HG03139 (cell line): Measurements from ENCODE around the gene RYR3.

ENCODE experiments used
- ATAC-seq: cut with Tn5 transposase; IDR thresholded peaks from one replicate; pipeline ENCODE4 v1.9.1; 2021; ENCODE audit not compliant: unreplicated experiment

Gene RYR3

DNA sequence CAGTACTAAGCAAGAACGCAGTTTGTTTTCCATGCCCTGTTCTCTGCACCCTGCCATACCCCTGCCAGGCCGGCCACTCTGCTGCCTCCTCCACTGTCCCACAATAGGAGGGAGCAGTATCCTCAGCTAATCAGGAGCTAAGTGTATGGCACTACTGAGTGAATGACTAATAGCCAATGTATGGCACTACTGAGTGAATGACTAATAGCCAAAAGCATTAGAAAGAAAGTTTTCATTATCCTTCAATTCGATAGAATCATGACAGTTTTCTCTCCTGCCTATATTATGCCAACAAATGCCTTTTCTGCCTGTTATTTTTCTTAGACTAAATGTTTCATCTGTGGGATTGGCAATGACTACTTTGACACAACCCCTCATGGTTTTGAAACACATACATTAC is 550.0 kb downstream of the RYR3 start:
- no peak for ATAC-seq

DNA sequence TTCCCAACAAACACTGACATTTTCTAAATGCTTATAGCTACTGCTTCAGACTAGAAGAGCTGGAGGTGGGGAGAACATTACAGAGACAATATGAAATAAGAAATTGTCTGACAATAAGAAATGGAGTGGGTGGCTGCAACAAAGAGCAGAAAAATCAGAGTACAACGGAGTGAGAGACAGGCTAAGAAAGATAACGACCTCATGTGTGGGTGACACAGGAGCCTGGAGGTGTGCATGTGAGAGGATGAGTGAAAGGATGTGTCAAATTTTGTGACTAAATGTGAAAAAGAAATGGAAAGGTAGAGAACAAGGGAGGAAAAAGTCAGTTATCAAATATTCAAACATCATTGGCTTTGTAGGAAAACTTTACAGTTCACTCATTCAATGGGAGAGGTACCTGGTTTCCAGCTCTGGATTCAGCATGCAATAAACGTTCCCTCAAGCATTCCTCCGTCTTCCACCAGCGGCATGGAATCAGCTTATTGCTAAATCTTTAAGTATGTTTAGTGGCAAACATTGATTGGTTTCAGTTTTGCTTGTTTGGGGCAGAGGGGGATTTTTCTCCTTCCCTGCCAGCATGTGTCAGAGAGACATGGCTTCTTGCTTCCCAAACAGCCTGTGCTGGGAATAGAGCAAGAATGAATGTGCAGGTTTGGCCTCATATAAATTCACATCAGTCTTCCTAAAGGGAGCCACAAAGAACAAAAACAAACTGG is 553.8 kb downstream of the RYR3 start:
- ATAC-seq, result no peak

DNA sequence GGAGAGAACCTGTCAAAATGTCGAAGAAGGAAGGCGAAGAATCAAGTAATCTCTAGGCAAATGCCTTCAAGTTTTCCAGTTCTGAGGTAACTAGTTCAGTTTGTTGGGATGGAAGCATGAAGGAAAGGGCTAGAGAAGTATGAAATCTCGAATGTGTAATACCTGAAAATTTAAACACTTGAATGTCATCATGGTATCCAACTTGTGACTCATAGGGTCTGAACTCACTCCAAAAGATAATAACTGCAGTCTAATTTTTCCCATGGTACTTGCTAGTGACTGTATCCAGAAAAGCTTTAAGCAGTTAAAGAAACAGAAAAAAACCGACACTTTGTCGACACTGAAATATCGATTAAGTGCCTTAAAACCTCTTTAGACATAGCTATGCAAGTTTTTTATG is 554.6 kb downstream of the RYR3 start:
- no peak for ATAC-seq

DNA sequence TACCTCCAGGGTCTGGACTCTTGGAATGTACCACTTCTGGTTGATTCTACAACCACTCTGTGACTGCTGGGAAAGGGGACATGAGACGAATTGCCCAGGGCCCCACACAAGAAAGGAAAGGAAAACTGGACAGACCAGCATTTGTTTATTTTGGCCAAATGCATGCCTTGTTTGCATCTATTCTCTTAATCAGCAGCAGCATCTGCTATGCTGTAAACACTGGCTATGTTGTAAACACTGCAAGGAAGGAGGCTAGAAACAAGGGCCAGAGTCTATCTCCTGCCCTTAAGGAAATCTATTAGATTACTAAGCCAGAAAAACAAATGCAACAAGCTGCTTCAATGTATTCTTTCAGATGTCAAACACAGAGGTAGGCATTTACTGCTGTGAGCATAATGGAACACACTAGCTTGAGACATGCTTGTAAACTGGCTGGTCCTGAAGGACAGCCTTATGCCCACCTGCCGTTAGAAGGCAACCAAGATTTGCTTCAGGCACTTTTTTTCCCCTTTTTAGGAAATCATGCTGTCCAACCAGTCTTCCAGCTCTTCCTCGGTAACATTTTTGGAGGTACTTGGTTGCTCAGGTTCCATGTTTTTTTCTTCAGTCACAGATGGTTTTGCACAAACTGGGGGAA is 555.5 kb downstream of the RYR3 start:
- ATAC-seq, result no peak

DNA sequence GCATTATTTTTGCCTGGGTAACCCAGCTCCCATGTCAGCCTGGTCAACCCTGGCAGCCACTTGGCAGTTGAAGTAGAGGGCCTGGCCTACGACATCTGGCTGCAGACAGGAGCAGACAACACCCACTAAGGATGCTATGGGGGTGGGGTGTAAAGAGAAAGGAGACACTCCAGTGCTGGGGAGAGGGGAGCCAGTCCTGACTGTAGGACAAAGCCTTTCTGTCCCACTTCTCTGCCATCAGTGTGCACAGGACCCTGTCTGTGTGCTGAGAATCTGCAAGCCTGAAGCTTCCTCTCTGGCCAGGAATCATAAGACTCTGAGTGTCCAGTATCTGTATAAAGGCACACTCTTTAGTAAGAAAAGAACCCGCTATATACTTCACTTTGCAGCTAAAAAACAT is 561.2 kb downstream of the RYR3 start:
- no peak for ATAC-seq

DNA sequence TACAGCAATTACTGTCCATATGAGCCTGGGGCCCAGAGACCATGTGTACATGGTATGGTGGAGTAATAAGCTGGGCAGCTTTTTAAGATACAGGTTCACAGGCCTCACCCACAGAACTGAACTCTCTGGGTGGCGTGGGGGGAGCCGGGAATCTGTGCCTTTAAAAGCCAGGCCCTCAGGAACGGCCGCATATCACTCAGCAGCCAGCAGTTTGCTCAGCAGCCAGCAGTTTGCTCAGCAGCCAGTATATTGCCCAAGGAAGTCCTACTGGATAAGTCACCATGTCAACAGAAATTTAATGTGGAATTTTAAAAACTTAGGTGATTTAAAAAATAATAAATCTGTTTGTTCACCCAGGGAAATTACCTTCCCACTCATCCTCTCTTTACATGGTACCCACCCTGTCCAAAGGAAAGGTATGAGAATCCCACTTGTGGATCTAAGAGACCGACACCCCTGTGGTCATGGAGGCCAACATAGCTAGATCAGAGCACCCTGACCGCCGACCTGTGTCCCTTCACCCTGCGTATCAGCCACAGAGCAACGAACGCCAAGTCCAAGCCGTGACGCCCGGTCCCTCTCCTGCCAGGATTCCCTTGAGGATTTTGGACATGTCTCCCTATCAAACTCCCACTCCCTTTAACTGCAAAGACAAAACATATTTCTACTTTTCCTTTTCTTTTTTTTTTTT is 561.8 kb downstream of the RYR3 start:
- no peak for ATAC-seq

DNA sequence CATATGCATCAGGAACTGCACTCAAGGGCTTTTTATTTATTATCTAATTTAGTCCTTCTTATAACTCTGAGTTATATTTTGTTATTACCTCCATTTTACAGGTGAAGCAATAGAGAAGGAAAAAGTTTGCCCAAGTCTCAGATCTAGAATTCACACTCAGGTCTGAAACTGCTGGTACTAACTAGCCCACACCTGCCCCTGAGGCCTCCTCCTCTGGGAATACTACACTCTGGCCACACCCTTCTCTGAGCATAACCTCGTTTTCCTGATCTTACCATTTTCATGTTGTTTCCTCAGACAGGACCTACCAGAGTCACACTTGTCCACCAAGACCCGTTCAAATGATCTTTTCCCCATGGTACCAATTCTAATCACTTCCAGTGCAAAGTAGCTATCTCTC is 563.4 kb downstream of the RYR3 start:
- no peak for ATAC-seq

DNA sequence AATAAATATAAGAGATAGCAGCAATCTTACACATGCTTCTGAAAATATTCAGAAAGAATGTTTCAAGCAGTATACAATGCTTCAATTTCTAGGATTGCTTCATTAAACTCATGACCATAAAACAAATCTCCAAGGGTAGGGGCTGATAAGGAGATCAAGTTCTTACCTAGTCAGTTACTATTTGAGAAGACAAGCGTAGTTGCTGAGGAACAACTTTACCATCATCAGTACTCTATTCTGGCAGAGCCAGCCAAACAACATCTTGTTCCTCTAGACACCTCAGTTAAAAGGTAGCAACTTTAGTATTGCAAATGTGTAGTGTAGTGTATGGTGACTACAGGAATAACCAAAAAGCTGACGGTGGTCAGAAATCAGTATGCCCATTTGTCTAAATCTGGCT is 572.2 kb downstream of the RYR3 start:
- ATAC-seq, result no peak

DNA sequence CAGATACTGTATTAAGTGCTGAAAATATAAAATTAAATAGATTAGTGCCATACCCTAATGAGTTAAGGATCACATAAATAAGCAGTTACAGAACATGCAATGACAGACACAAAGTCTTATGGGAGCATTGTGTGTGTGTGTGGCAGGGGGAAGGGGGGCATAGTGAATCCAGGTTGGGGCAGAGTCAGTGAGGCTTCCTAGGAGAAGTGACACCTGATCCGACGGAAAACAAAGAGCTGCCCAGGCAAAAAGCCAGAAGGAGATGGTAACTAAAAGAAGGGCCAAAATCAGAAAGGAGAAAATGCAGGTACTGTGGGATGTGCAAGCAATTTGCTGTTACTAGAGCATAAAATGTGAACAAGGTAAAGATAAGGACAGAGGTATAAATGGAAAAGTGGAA is 577.4 kb downstream of the RYR3 start:
- no peak for ATAC-seq

DNA sequence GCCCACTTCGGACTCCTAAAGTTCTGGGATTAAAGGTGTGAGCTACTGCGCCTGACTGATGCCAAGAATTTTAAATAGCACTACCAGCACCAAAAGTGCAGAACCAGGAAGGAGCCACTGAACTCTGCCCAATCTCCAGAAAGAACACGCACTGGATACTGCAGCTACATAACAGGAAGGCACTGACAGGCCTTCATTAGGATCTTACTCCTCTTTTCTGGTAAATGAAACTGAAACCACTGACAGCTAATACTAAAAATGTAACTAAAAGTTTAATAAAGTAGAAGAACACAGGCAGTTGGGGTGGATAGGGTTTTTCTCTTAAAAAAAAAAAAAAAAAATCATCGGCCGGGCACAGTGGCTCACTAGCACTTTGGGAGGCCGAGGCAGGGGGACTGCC is 583.4 kb downstream of the RYR3 start:
- ATAC-seq, result no peak

DNA sequence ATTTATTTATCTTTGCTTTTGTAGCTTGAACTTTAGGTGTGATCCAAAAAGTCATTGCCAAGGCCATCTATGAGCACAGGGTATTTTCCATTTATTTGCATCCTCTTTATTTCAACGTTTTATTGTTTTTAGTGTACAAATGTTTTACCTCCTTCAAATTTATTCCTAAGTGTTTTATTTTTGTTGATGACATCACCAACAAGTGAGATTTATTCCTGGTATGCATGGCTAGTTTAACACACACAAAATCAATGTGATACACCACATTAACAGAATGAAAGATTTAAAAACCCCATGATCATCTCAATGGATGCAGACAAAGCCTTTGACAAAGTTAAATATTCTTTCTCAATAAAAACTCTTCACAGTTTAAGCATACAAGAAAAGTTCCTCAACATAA is 591.3 kb downstream of the RYR3 start:
- ATAC-seq, result no peak

DNA sequence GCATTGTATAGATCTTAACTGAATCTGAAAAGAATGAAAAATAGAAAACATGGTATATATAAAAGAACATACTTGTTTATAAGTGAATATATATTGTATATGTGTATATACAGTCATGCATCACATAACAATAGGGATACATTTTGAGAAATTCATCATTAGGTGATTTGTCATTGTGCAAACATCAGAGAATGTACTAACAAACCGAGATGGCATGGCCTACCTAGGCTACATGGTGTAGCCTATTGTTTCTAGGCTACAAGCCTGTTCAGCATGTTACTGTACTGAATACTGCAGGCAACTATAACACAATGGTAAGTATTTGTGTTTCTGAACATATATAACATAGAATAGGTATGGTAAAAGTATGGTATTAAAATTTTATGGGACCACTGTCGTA is 592.9 kb downstream of the RYR3 start:
- ATAC-seq, result no peak

DNA sequence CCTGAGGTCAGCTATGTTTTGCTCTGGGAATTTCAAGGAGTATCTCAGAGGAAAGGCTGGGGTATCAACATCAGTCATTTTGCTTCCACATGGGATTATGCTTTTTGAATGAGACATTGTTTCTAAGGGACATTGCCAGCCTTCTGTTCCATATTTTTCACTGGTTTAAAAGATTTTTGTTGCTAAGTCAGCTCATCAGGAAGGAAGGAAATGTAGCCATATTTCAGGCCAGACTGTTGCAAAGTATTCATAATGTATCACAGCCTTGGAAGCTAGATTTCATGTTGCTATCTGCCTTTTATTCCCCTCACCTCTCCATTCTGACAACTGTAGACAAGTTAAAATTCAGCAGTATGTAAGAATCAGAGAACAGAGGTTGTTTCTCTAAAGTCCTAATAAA is 596.6 kb downstream of the RYR3 start:
- ATAC-seq, result no peak

DNA sequence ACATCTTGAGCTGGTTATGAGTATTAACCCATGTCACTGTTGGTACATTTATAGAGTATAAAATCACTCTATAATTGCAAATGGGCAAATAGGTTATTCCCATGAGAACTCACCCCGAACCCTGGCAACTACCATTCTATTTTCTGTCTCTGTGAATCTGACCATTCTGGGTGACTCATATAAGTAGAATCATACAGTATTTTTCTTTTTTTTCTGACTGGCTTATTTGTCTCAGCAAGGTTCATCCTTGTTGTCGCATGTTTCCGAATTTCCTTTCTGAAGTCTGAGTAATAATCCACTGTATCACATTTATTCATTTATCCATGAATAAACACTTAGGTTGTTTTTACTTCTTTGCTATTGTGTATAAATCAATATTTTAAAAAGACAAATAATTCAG is 597.6 kb downstream of the RYR3 start:
- ATAC-seq, result no peak

DNA sequence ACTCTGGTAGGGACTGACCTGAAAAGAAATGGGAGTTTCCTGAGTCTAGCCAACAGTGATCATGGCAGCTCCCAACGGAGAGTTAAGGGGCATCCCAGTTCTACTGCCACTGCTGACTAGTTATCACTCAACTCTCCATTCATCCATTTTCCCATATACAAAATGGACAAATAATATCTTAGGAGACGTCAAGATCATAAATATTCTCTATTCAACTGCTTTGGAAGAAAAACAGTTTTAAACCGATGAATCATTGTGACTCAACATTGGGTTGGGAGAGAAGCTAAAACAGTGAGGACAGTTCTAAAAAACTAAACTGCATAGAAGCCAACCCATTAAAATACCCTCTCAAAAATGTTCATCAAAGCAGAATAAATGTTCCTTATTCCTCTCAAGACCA is 600.0 kb downstream of the RYR3 start:
- ATAC-seq, result no peak

DNA sequence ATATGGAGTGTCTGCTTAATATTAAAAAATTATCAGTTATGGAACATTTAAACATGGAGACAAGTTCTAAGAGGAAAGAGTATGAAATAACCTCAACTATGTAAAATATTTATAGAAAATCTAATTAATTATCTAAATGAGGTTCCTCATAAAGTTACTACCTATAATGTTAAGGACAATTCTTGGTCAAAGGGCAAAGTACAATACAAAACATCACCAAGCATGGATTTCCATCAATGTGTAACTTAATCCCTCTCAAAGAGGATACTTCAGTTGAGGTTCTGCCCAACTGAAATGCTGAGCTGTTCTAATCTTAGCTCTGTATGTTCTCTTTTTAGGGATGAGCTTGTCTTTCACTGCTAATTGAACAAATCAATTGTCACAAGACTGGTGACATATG is 601.6 kb downstream of the RYR3 start:
- ATAC-seq, result no peak

DNA sequence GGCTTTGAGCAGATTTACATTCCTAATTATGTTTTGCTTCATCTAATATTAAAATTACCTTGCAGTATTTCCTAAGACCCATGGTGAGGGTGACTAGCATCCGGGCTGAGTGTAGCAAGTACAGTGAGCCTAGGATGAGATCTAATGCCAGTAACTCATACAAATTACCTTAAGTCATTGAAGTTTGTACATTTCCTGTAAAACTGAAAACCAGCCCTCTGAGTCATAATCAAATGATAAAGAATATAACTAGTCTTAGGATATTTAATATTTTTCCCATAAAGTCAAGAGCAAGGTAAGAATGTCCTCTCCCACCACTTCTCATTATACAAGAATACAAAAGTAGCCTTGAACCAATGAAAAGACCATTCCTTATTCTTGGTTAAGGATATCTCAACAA is 602.7 kb downstream of the RYR3 start:
- ATAC-seq, result no peak
